Osteoblast (primary cell): ENCODE results near the gene TBXAS1. TPM values are rescaled to one million over a fixed set of nuclear protein-coding genes. Genes with fewer than 3 reads are reported as not detected.

Experiments used
- DNase-seq: peaks from one replicate; pipeline ENCODE4 v3.0.0; 2011; ENCODE audit warnings: low spot score, mixed read lengths; ENCODE audit not compliant: insufficient read length; ENCODE audit errors: missing footprints
- H2AFZ ChIP-seq: 2 replicates; pipeline ENCODE4 v1.6.0; 2011; ENCODE audit warnings: mild to moderate bottlenecking, low read length
- H3K27ac ChIP-seq: 2 replicates; pipeline ENCODE4 v1.5.1; 2011; ENCODE audit warnings: mild to moderate bottlenecking, low read depth, low read length, moderate library complexity
- H3K27me3 ChIP-seq: 2 replicates; pipeline ENCODE4 v1.6.0; 2012; ENCODE audit warnings: mild to moderate bottlenecking, control low read depth, inconsistent platforms, low read length, moderate library complexity; ENCODE audit not compliant: insufficient read depth
- H3K36me3 ChIP-seq: 2 replicates; pipeline ENCODE4 v1.5.1; 2011; ENCODE audit warnings: mild to moderate bottlenecking, low read length, control low read depth, moderate library complexity; ENCODE audit not compliant: insufficient read depth
- H3K4me1 ChIP-seq: 2 replicates; pipeline ENCODE4 v1.5.1; 2011; ENCODE audit warnings: mild to moderate bottlenecking, low read length, control low read depth, moderate library complexity; ENCODE audit not compliant: insufficient read depth
- H3K4me2 ChIP-seq: 2 replicates; pipeline ENCODE4 v1.6.0; 2011; ENCODE audit warnings: mild to moderate bottlenecking, low read length; ENCODE audit not compliant: insufficient read depth
- H3K4me3 ChIP-seq: fragments of 200-600 bp; sonication (generic); 3 replicates; pipeline ENCODE4 v1.5.1; 2012; ENCODE audit warnings: mild to moderate bottlenecking, low read length, inconsistent platforms; ENCODE audit not compliant: insufficient read depth
- H3K79me2 ChIP-seq: 2 replicates; pipeline ENCODE4 v1.6.0; 2012; ENCODE audit warnings: mild to moderate bottlenecking, low read length, control low read depth, inconsistent platforms; ENCODE audit not compliant: insufficient read depth
- H3K9me3 ChIP-seq: 2 replicates; pipeline ENCODE4 v1.5.1; 2011; ENCODE audit warnings: low read depth, low read length, control low read depth
- H4K20me1 ChIP-seq: 2 replicates; pipeline ENCODE4 v1.6.0; 2012; ENCODE audit warnings: mild to moderate bottlenecking, low read length, control low read depth; ENCODE audit not compliant: insufficient read depth
- total RNA-seq: library from RNA; depleted of rRNA; stranded (reverse); fragments of >200 nt; gene quantifications from 2 replicates; pipeline ENCODE4 v1.2.3, GENCODE V29; 2012
- TF ChIP-seq, protein P1 (sequence below): IDR thresholded peaks from 2 replicates; pipeline ENCODE4 v1.5.1; 2011; ENCODE audit warnings: mild to moderate bottlenecking, low read depth, low read length, moderate library complexity; ENCODE audit errors: extremely low read depth

Gene TBXAS1
- total RNA-seq, 1 donor = 0.72 TPM

DNA sequence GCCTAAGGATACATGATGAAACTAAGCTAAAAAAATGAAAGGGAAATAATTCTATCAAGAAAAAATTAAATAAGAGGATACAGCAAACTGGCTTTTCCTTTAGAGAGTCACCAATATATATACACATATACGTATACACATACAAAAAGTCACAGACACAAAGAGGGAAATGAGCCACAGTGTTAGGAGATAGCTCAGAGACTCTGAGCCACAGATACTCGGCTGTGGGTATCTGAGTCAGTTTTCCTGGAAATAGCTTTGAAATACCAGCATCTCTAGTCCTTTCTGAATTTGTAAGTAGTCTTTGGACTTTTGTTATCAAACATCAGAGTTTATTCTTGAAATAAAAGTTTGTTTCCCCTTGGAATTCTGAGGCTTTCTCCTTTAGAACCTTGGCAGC, 111.8 kb downstream of the TBXAS1 start:
- Histone ChIP-seq H3K27me3 (peaks cover 7% of the 10 kb centered on the region), H3K4me1 (peaks cover 12% of the 10 kb centered on the region), H3K27ac (no peak overlapping the region), H2AFZ (no peak overlapping the region), H3K4me3 (no peak overlapping the region), H3K36me3 (no peaks in the 10 kb centered on the region), H3K4me2 (no peak overlapping the region), H3K9me3 (no peaks in the 10 kb centered on the region), H4K20me1 (no peaks in the 10 kb centered on the region), H3K79me2 (no peaks in the 10 kb centered on the region)
- DNase-seq = no peak
- TF ChIP-seq, protein P1, sequence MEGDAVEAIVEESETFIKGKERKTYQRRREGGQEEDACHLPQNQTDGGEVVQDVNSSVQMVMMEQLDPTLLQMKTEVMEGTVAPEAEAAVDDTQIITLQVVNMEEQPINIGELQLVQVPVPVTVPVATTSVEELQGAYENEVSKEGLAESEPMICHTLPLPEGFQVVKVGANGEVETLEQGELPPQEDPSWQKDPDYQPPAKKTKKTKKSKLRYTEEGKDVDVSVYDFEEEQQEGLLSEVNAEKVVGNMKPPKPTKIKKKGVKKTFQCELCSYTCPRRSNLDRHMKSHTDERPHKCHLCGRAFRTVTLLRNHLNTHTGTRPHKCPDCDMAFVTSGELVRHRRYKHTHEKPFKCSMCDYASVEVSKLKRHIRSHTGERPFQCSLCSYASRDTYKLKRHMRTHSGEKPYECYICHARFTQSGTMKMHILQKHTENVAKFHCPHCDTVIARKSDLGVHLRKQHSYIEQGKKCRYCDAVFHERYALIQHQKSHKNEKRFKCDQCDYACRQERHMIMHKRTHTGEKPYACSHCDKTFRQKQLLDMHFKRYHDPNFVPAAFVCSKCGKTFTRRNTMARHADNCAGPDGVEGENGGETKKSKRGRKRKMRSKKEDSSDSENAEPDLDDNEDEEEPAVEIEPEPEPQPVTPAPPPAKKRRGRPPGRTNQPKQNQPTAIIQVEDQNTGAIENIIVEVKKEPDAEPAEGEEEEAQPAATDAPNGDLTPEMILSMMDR = no peak

DNA sequence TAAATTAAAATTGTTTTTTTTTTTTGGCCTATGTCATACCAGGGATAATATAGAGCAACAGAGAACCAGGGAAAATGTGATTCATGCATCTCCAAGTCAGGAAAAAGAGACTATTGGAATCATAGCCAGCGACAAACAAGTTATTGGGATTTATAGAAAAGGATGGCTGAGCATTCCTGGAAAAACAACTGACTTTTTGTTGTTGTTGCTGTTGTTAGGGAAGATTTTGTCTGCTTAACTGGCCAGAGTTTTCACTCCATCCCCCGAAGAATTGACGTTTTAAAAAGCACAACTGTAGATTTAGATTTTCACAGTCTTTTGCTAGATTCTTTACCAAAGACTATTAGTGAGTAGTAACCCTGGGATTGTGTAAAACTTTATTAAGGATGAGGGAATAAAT, 112.4 kb downstream of the TBXAS1 start:
- Histone ChIP-seq H3K27me3 (peaks cover 7% of the 10 kb centered on the region), H3K4me1 (peaks cover 11% of the 10 kb centered on the region), H3K36me3 (no peaks in the 10 kb centered on the region), H3K4me2 (no peak overlapping the region), H3K27ac (no peak overlapping the region), H2AFZ (no peak overlapping the region), H4K20me1 (no peaks in the 10 kb centered on the region), H3K79me2 (no peaks in the 10 kb centered on the region), H3K4me3 (no peak overlapping the region), H3K9me3 (no peaks in the 10 kb centered on the region)
- TF ChIP-seq, protein P1 = no peak
- no peak for DNase-seq

DNA sequence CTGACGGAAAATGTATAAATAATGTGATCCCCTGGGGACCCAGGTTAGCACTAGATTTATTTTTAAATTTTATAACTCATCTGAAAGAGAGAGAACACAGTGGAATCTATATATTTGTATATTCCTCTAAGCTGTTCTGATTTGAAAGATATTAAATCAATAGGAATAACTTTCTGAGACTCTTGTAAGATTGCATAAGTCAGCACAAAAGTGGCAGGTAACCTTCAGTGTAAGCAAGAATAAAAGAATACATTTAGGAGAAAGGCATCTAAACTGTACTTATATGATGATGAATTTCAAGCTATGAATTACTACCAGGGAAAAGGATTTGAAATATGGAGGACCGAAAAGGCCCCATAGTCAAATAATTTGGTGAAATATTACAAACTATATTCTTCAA, 112.8 kb downstream of the TBXAS1 start:
- Histone ChIP-seq H2AFZ (no peak overlapping the region), H3K27me3 (peaks cover 7% of the 10 kb centered on the region), H3K36me3 (no peaks in the 10 kb centered on the region), H3K4me3 (no peak overlapping the region), H3K27ac (no peak overlapping the region), H3K9me3 (no peaks in the 10 kb centered on the region), H4K20me1 (no peaks in the 10 kb centered on the region), H3K4me2 (no peak overlapping the region), H3K4me1 (peaks cover 6% of the 10 kb centered on the region), H3K79me2 (no peaks in the 10 kb centered on the region)
- TF ChIP-seq, protein P1 = no peak
- DNase-seq = no peak

DNA sequence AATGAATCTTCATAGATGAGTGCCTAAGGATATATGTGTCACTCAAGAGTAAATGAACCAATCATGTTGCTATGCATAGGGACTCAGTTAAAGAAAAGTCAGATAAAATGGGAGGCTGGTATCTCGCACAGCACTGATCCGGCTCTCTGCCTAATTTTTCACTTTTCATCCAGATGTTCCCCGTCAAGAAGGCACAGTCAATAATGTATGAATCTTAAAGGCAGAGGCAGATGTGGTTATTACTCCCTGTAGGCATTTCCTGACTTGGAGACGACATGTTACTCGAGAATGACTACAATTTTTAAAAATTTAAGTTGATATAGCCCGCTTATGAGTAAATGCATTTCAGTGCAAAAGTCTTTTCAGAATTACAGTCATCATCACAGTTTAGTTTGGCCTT, 113.6 kb downstream of the TBXAS1 start:
- Histone ChIP-seq H3K4me1 (no peaks in the 10 kb centered on the region), H2AFZ (no peak overlapping the region), H3K36me3 (no peaks in the 10 kb centered on the region), H3K79me2 (no peaks in the 10 kb centered on the region), H4K20me1 (no peaks in the 10 kb centered on the region), H3K27me3 (peaks cover 7% of the 10 kb centered on the region), H3K4me2 (no peak overlapping the region), H3K27ac (no peak overlapping the region), H3K4me3 (no peak overlapping the region), H3K9me3 (no peaks in the 10 kb centered on the region)
- TF ChIP-seq, protein P1 = no peak
- no peak for DNase-seq
